HEK293T (cell line): ENCODE results near the gene TGFBR3.
"Not testable (repeated sequence)": the region's sequence is repeated elsewhere in the genome, so short reads cannot be mapped to it uniquely, and the experiment has no call there.

Experiments used
- CTCF ChIA-PET: fragments of 350-600 bp; formaldehyde crosslinking; extraction: SDS; loops from one replicate; lab custom pipeline; 2021; ENCODE audit warnings: antibody characterized with exemption, inconsistent platforms; lab: Yijun Ruan, JAX
- POLR2A ChIA-PET: fragments of 350-600 bp; formaldehyde crosslinking; extraction: SDS; loops from one replicate; lab custom pipeline; 2020; ENCODE audit warnings: antibody characterized with exemption, inconsistent platforms; lab: Yijun Ruan, JAX
- DNase-seq: peaks from one replicate; pipeline ENCODE4 v3.0.0; 2012; ENCODE audit warnings: mixed read lengths; ENCODE audit errors: extremely low spot score
- ARNT ChIP-seq: fragments of 450-650 bp; IDR thresholded peaks from 2 replicates; pipeline ENCODE4 v1.6.1; 2017; ENCODE audit warnings: mild to moderate bottlenecking
- BHLHE40 ChIP-seq: fragments of 450-650 bp; IDR thresholded peaks from 2 replicates; pipeline ENCODE4 v1.6.1; 2016; ENCODE audit warnings: mild to moderate bottlenecking, moderate library complexity, borderline replicate concordance
- CTBP1 ChIP-seq: fragments of 450-650 bp; IDR thresholded peaks from 2 replicates; pipeline ENCODE4 v1.6.1; 2016; ENCODE audit warnings: borderline replicate concordance
- ELF4 ChIP-seq: fragments of 450-650 bp; IDR thresholded peaks from 2 replicates; pipeline ENCODE4 v1.6.1; 2017; ENCODE audit warnings: antibody characterized with exemption
- FOXA1 ChIP-seq: fragments of 450-650 bp; IDR thresholded peaks from 2 replicates; pipeline ENCODE4 v1.6.1; 2016; ENCODE audit warnings: mild to moderate bottlenecking
- FOXK2 ChIP-seq: fragments of 450-650 bp; IDR thresholded peaks from 2 replicates; pipeline ENCODE4 v1.6.1; 2016; ENCODE audit warnings: mild to moderate bottlenecking
- FOXM1 ChIP-seq: fragments of 450-650 bp; IDR thresholded peaks from 2 replicates; pipeline ENCODE4 v1.6.1; 2017; ENCODE audit warnings: mild to moderate bottlenecking, borderline replicate concordance
- HDGF ChIP-seq: fragments of 450-650 bp; IDR thresholded peaks from 2 replicates; pipeline ENCODE4 v1.6.1; 2017; ENCODE audit warnings: antibody characterized with exemption, borderline replicate concordance
- L3MBTL2 ChIP-seq: fragments of 450-650 bp; conservative IDR thresholded peaks from 2 replicates; pipeline ENCODE4 v1.6.1; 2016; ENCODE audit warnings: mild to moderate bottlenecking
- LEF1 ChIP-seq: fragments of 450-650 bp; IDR thresholded peaks from 2 replicates; pipeline ENCODE4 v1.6.1; 2017; ENCODE audit warnings: mild to moderate bottlenecking, borderline replicate concordance
- NFRKB ChIP-seq: fragments of 450-650 bp; IDR thresholded peaks from 2 replicates; pipeline ENCODE4 v1.6.1; 2016; ENCODE audit warnings: mild to moderate bottlenecking, moderate library complexity
- PKNOX1 ChIP-seq: fragments of 450-650 bp; IDR thresholded peaks from 2 replicates; pipeline ENCODE4 v1.6.1; 2016
- SP1 ChIP-seq: fragments of 450-650 bp; IDR thresholded peaks from 2 replicates; pipeline ENCODE4 v1.6.1; 2017
- SUZ12 ChIP-seq: fragments of 450-650 bp; IDR thresholded peaks from 2 replicates; pipeline ENCODE4 v1.6.1; 2016; ENCODE audit warnings: mild to moderate bottlenecking
- TARDBP ChIP-seq: fragments of 450-650 bp; IDR thresholded peaks from 2 replicates; pipeline ENCODE4 v1.6.1; 2016
- ZNF384 ChIP-seq: fragments of 450-650 bp; IDR thresholded peaks from 2 replicates; pipeline ENCODE4 v1.6.1; 2016

The TGFBR3 gene

GRCh38 chr1:91674107-91674506, 211.8 kb downstream of the TGFBR3 start:
- TF ChIP-seq ELF4 = no peak
- CTCF ChIA-PET = no interaction called here
- POLR2A ChIA-PET = no interaction called here
- DNase-seq = no peak

- DNase-seq = no peak
- TF ChIP-seq TARDBP (no peak), SUZ12 (no peak), NFRKB (no peak), BHLHE40 (no peak), L3MBTL2 (no peak), LEF1 (no peak), CTBP1 (no peak), PKNOX1 (no peak), ELF4 (no peak), SP1 (no peak), FOXM1 (no peak)
- POLR2A ChIA-PET = no interaction called here
- CTCF ChIA-PET = interaction anchor here (0.6 kb wide), 1 partner anchor 172 kb away, joined by 3 read pairs; no protein-coding TSS in a partner anchor
Observed at GRCh38 chr1:91673613-91674012, 212.3 kb downstream of the TGFBR3 start.

GRCh38 chr1:91672601-91673161, 213.3 kb downstream of the TGFBR3 start:
- POLR2A ChIA-PET = no interaction called here

GRCh38 chr1:91670781-91671180, 215.2 kb downstream of the TGFBR3 start:
- POLR2A ChIA-PET = no interaction called here
- CTCF ChIA-PET = no interaction called here
- TF ChIP-seq FOXA1 = no peak
- TF ChIP-seq L3MBTL2 = no peak
- TF ChIP-seq CTBP1 = no peak
- DNase-seq = no peak

More at GRCh38 chr1:91672601-91673161, 213.3 kb downstream of the TGFBR3 start:
- no peak for DNase-seq
- TF ChIP-seq BHLHE40 (no peak), L3MBTL2 (no peak), ELF4 (no peak), ZNF384 (no peak), LEF1 (no peak), CTBP1 (no peak), SP1 (no peak), SUZ12 (no peak), HDGF (no peak), TARDBP (no peak), NFRKB (no peak), ARNT (no peak), PKNOX1 (no peak), FOXK2 (no peak), FOXM1 (no peak), FOXA1 (no peak)
- CTCF ChIA-PET = no interaction called here

GRCh38 chr1:91669584-91670350, 216.2 kb downstream of the TGFBR3 start:
- no peak for DNase-seq
- CTCF ChIA-PET = no interaction called here
- POLR2A ChIA-PET = no interaction called here
- no peak for TF ChIP-seq BHLHE40

GRCh38 chr1:91666651-91667050, 219.3 kb downstream of the TGFBR3 start:
- DNase-seq, POLR2A ChIA-PET, CTCF ChIA-PET: not testable (repeated sequence)

GRCh38 chr1:91661121-91661520, 224.8 kb downstream of the TGFBR3 start:
- no peak for DNase-seq
- CTCF ChIA-PET = no interaction called here

More at GRCh38 chr1:91661121-91661520, 224.8 kb downstream of the TGFBR3 start:
- no peak for TF ChIP-seq ARNT
- no peak for TF ChIP-seq BHLHE40
- TF ChIP-seq ELF4 = no peak
- no peak for TF ChIP-seq HDGF
- TF ChIP-seq TARDBP = no peak
- TF ChIP-seq L3MBTL2 = no peak
- no peak for TF ChIP-seq CTBP1
- TF ChIP-seq PKNOX1 = no peak
- TF ChIP-seq NFRKB = no peak
- no peak for TF ChIP-seq SP1
- TF ChIP-seq FOXM1 = no peak
- no peak for TF ChIP-seq FOXA1
- no peak for TF ChIP-seq LEF1
- POLR2A ChIA-PET = no interaction called here
